ENCODE measurements around the gene ACTN1.
"Not testable (repeated sequence)": the region's sequence is repeated elsewhere in the genome, so short reads cannot be mapped to it uniquely, and the experiment has no call there.

ACTN1 gene

GRCh38 chr14:68979021-68979721 lies at the start of gene ACTN1:
Gene ACTN1, minus strand, starts transcription at chr14:68979302. Its CDS starts 246 bp downstream, at chr14:68979056.
- DNase-seq = peak; percentile 94 to 98

- no peak for DNase-seq
Measured at GRCh38 chr14:69027242-69027913, 48.3 kb upstream of the ACTN1 start.

- DNase-seq = no peak
Measured at GRCh38 chr14:69023035-69023434, 43.9 kb upstream of the ACTN1 start.

- not testable (repeated sequence) for DNase-seq
Measured at GRCh38 chr14:69022093-69022492, 43.0 kb upstream of the ACTN1 start.

GRCh38 chr14:69017706-69018105 lies 38.6 kb upstream of the ACTN1 start:
- DNase-seq = no peak

- peak; percentile 14 to 37 for DNase-seq
Measured at GRCh38 chr14:69014829-69015259, 35.7 kb upstream of the ACTN1 start.

GRCh38 chr14:69013943-69014782 lies 35.1 kb upstream of the ACTN1 start:
- peak; percentile 94 to 95 for DNase-seq

- DNase-seq = peak; percentile 78 to 84
Measured at GRCh38 chr14:69012256-69012953, 33.3 kb upstream of the ACTN1 start.

GRCh38 chr14:69010648-69011047 lies 31.5 kb upstream of the ACTN1 start:
- peak; percentile 27 to 58 for DNase-seq

- no peak for DNase-seq
Measured at GRCh38 chr14:69008421-69008884, 29.4 kb upstream of the ACTN1 start.

- no peak for DNase-seq
Measured at GRCh38 chr14:69006346-69006745, 27.2 kb upstream of the ACTN1 start.

GRCh38 chr14:69005432-69006148 lies 26.5 kb upstream of the ACTN1 start:
- peak in 1 of 2 donors; percentile 20 for DNase-seq

GRCh38 chr14:69004731-69005431 lies 25.8 kb upstream of the ACTN1 start:
- DNase-seq = no peak

GRCh38 chr14:69003626-69004025 lies 24.5 kb upstream of the ACTN1 start:
- DNase-seq = no peak

GRCh38 chr14:69002069-69002468 lies 23.0 kb upstream of the ACTN1 start:
- DNase-seq = peak; percentile 29 to 56

GRCh38 chr14:69001375-69001774 lies 22.3 kb upstream of the ACTN1 start:
- DNase-seq = no peak

GRCh38 chr14:68998062-68998461 lies 19.0 kb upstream of the ACTN1 start:
- no peak for DNase-seq

- DNase-seq = no peak
Measured at GRCh38 chr14:68995731-68996130, 16.6 kb upstream of the ACTN1 start.

GRCh38 chr14:68994056-68994455 lies 15.0 kb upstream of the ACTN1 start:
- DNase-seq = no peak

- no peak for DNase-seq
Measured at GRCh38 chr14:68987653-68988036, 8.5 kb upstream of the ACTN1 start.

- DNase-seq = no peak
Measured at GRCh38 chr14:68986926-68987652, 8.0 kb upstream of the ACTN1 start.
